HepG2 (cell line): Measurements from ENCODE around the gene STK10. TPM values are rescaled to one million over a fixed set of nuclear protein-coding genes. Genes with fewer than 3 reads are reported as not detected.
A peak's percentile ranks its signal among the peaks of the same experiment; 100 is the strongest.

Experiments used
- ATAC-seq: fragments of 200-7000 bp; cut with Tn5 transposase; 3 replicates; pipeline ENCODE4 v1.9.1; 2020; ENCODE audit warnings: mild to moderate bottlenecking, moderate library complexity
- BruUV-seq: library from RNA; stranded (reverse); fragments of 400-500 nt; replicated peaks from 2 replicates; lab custom pipeline; 2021; lab: Mats Ljungman, UMichigan
- CTCF ChIA-PET: fragments of 300-600 bp; formaldehyde crosslinking; extraction: SDS; loops from one replicate; lab custom pipeline; 2021; ENCODE audit warnings: low total read pairs, inconsistent platforms, low intra/inter-chr PET ratio; lab: Yijun Ruan, JAX
- POLR2A ChIA-PET: fragments of 350-600 bp; sonication (Branson Sonifier 250); formaldehyde crosslinking; loops from one replicate; lab custom pipeline; 2020; ENCODE audit warnings: antibody characterized with exemption, inconsistent platforms; lab: Yijun Ruan, JAX
- DNase-seq: peaks from one replicate; pipeline ENCODE4 v3.0.0-alpha.2; 2015; ENCODE audit warnings: low spot score
- FAIRE-seq: peaks from 3 replicates; lab custom pipeline; 2011; peaks lifted over from hg19 to GRCh38; lab: Jason Lieb, UNC
- H2AFZ ChIP-seq: one replicate; pipeline ENCODE4 v1.6.1; 2011; ENCODE audit warnings: low read length, inconsistent platforms
- H3K27ac ChIP-seq: fragments of 300-600 bp; 3 replicates; pipeline ENCODE4 v1.8.0; 2011; ENCODE audit warnings: mixed run types, mild to moderate bottlenecking, mixed read lengths, low read length, inconsistent platforms; ENCODE audit not compliant: insufficient read depth; ENCODE audit errors: extremely low read length
- H3K27me3 ChIP-seq, 2 experiments: fragments of 200-600 bp in 1 of 2; 2 replicates in 1 of 2; 3 replicates in 1 of 2; pipeline versions ENCODE4 v1.6.0 to v1.8.0; 2011; ENCODE audit warnings: low read length in 2 of 2, mild to moderate bottlenecking in 2 of 2, moderate library complexity in 2 of 2, inconsistent platforms in 1 of 2; ENCODE audit not compliant: insufficient read depth in 2 of 2, control insufficient read depth in 1 of 2
- H3K36me3 ChIP-seq, 2 experiments: fragments of 200-600 bp in 1 of 2; replicated peaks in 1 of 2; 2 replicates in 1 of 2; 3 replicates in 1 of 2; pipeline versions ENCODE4 v1.5.1 to v1.8.0; 2011; ENCODE audit warnings: low read length in 2 of 2, inconsistent platforms in 1 of 2; ENCODE audit not compliant: insufficient read depth in 2 of 2, control insufficient read depth in 1 of 2
- H3K4me1 ChIP-seq: 2 replicates; pipeline ENCODE4 v1.5.1; 2012; ENCODE audit warnings: low read length, inconsistent platforms; ENCODE audit not compliant: insufficient read depth
- H3K4me2 ChIP-seq: 2 replicates; pipeline ENCODE4 v1.6.0; 2011; ENCODE audit warnings: low read depth, low read length, inconsistent platforms
- H3K4me3 ChIP-seq, 3 experiments: fragments of 200-600 bp in 1 of 3; sonication (generic), shearing (Covaris generic) in 1 of 3; replicated peaks in 1 of 3; 2 replicates each; pipeline ENCODE4 v1.5.1; 2011 to 2016; ENCODE audit warnings: low read length in 3 of 3, inconsistent platforms in 2 of 3, low read depth in 2 of 3, mild to moderate bottlenecking in 2 of 3, control low read depth in 1 of 3, mixed read lengths in 1 of 3; ENCODE audit not compliant: insufficient read depth in 1 of 3
- H3K79me2 ChIP-seq: one replicate; pipeline ENCODE4 v1.6.1; 2011; ENCODE audit warnings: low read length, inconsistent platforms; ENCODE audit not compliant: insufficient read depth
- H3K9ac ChIP-seq: 2 replicates; pipeline ENCODE4 v1.6.0; 2011; ENCODE audit warnings: mild to moderate bottlenecking, low read depth, low read length, inconsistent platforms; ENCODE audit not compliant: insufficient read depth
- H3K9me3 ChIP-seq: 2 replicates; pipeline ENCODE4 v1.5.1; 2012; ENCODE audit warnings: mild to moderate bottlenecking, low read length
- H4K20me1 ChIP-seq: 2 replicates; pipeline ENCODE4 v1.6.0; 2011; ENCODE audit warnings: inconsistent platforms, mild to moderate bottlenecking, low read length, moderate library complexity; ENCODE audit not compliant: insufficient read depth
- CAMTA2 ChIP-seq: sonication (generic); formaldehyde crosslinking; IDR thresholded peaks from 2 replicates; pipeline ENCODE4 v1.4.0; 2020; ENCODE audit warnings: mild to moderate bottlenecking, missing genetic modification reagents, borderline replicate concordance
- CREM ChIP-seq, 2 experiments: sonication (generic) in 1 of 2; formaldehyde crosslinking in 1 of 2; IDR thresholded peaks; 2 replicates each; pipeline versions ENCODE4 v1.4.0 to v1.6.1; 2016 to 2020; ENCODE audit warnings: antibody characterized with exemption in 1 of 2, mild to moderate bottlenecking in 1 of 2, missing genetic modification reagents in 1 of 2
- HOXA7 ChIP-seq: sonication (generic); formaldehyde crosslinking; IDR thresholded peaks from 2 replicates; pipeline ENCODE4 v1.8.1; 2022; ENCODE audit warnings: mild to moderate bottlenecking, missing genetic modification reagents, moderate library complexity
- KLF16 ChIP-seq, 2 experiments: sonication (generic) in 1 of 2; formaldehyde crosslinking in 1 of 2; IDR thresholded peaks; 2 replicates each; pipeline versions ENCODE4 v1.6.1 to v1.8.0; 2016 to 2023; ENCODE audit warnings: missing genetic modification reagents in 2 of 2, missing compliant biosample characterization in 1 of 2
- MAX ChIP-seq: IDR thresholded peaks from 2 replicates; pipeline ENCODE4 v1.6.1; 2012; ENCODE audit warnings: inconsistent platforms
- NFYB ChIP-seq: sonication (generic); formaldehyde crosslinking; IDR thresholded peaks from 2 replicates; pipeline ENCODE4 v1.4.0; 2020; ENCODE audit warnings: missing genetic modification reagents
- SNAPC5 ChIP-seq: sonication (generic); formaldehyde crosslinking; IDR thresholded peaks from 2 replicates; pipeline ENCODE4 v1.8.1; 2023; ENCODE audit warnings: mild to moderate bottlenecking, missing genetic modification reagents, borderline replicate concordance
- SRSF1 ChIP-seq: fragments of 200-400 bp; formaldehyde crosslinking; optimal IDR thresholded peaks from 2 replicates; pipeline ENCODE3; 2017; ENCODE audit warnings: mild to moderate bottlenecking, low read depth, low read length, moderate library complexity
- ZNF17 ChIP-seq: sonication (generic); formaldehyde crosslinking; IDR thresholded peaks from 2 replicates; pipeline ENCODE4 v1.5.0; 2020; ENCODE audit warnings: mild to moderate bottlenecking, missing genetic modification reagents
- ZNF841 ChIP-seq: sonication (generic); formaldehyde crosslinking; IDR thresholded peaks from 2 replicates; pipeline ENCODE4 v1.8.1; 2023; ENCODE audit warnings: missing genetic modification reagents, borderline replicate concordance
- ZSCAN9 ChIP-seq: IDR thresholded peaks from 2 replicates; pipeline ENCODE4 v1.6.1; 2016; ENCODE audit warnings: borderline replicate concordance
- WGBS: methylation state at CpG from one replicate; pipeline ENCODE4 v1.1.6; 2017; ENCODE audit warnings: low lambda C conversion rate; 5-methylcytosine and 5-hydroxymethylcytosine counted together
- in situ Hi-C: cut with HindIII; loops from 2 replicates; pipeline ENCODE4 v1.10.0; 2017; ENCODE audit warnings: low pct_unique_long_range_greater_than_20kb; ENCODE audit not compliant: extremely low pct_ligation_motif_present
- intact Hi-C: fragments of 100-400 bp; cut with micrococcal nuclease; formaldehyde crosslinking; loops from one replicate; pipeline ENCODE4 v1.10.0; 2022; ENCODE audit not compliant: unreplicated experiment
- polyA plus RNA-seq, 8 experiments: library from polyadenylated mRNA; depleted of rRNA in 3 of 8; stranded (reverse) in 7 of 8; unstranded in 1 of 8; fragments of >200 nt; fragmentation: Illumina TruSeq in 4 of 8; extraction: Trizol in 4 of 8; gene quantifications; 2 replicates each; pipeline versions ENCODE4 v1.2.1 to v1.2.3, GENCODE V29; 2011 to 2016; ENCODE audit warnings: low read depth in 4 of 8, missing spikeins in 1 of 8, mixed read lengths in 1 of 8; ENCODE audit not compliant: insufficient read depth in 1 of 8
- total RNA-seq, 5 experiments: library from RNA; depleted of rRNA; stranded (reverse); fragments of >200 nt; fragmentation: Illumina TruSeq; extraction: Trizol; gene quantifications; 2 replicates each; pipeline ENCODE4 v1.2.3, GENCODE V29; 2016; ENCODE audit warnings: low read depth in 1 of 5
- TF ChIP-seq, protein P1 (sequence below): sonication (generic); formaldehyde crosslinking; IDR thresholded peaks from 2 replicates; pipeline ENCODE4 v1.4.0; 2020; ENCODE audit warnings: missing genetic modification reagents

Gene STK10
- total and polyA plus RNA-seq, 2 of the 13 experiments (the other 11 are each of a cell fraction or from before 2014, with no cell fraction given), result 7.0 to 7.2 TPM

DNA sequence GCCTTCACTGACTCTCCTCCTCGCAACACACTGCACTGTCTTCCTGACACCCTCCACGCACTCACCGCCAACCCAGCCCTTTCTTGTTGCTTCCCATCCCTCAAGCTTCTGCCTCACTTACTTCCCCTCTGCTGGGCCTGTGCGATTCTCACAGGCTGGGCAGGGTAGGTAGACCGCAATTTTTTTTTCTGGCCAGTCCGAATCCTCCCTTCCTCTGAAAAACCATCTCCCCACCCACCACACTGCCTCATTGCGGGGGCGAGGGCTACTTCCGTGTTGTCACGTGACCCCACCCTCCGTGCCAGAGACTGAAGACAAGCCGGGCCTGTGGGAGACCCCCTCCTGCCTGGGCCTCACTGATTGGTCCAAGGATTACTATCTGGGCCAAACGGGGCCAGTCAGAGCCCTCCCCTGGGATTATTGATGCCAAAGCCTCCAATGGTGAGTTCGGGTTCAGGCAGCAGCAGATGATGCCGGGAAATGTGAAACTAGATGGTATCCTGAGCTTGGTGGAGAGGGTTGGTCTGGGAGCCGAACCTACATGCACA is 73.1 kb downstream of the STK10 start:
- peaks cover 5 to 10% of the 10 kb centered on the region in 2 experiments; a peak in 4 of 5 replicates for H3K36me3 ChIP-seq
- H3K4me3 ChIP-seq, result no peak overlapping the region
- FAIRE-seq (no peak), ATAC-seq (no peak), DNase-seq (no peak)
- H3K27ac ChIP-seq, result no peak overlapping the region
- H3K4me1 ChIP-seq, result no peaks in the 10 kb centered on the region
- H2AFZ ChIP-seq, result no peak overlapping the region
- in situ Hi-C loops (loop anchor here (5.0 kb wide), 1 partner anchor 72 kb away; the partner anchor contains the start of gene STK10), intact Hi-C loops (no loop called here)
- no peaks in the 10 kb centered on the region for H3K79me2 ChIP-seq
- ChIA-PET POLR2A (no interaction called here), CTCF (no interaction called here)
- TF ChIP-seq SRSF1 (peak; percentile 40), ZSCAN9 (CRISPR knock-in tag) (no peak), NFYB (CRISPR knock-in tag) (no peak), CAMTA2 (CRISPR knock-in tag) (no peak)
- BruUV-seq, result no TSS peak
- H4K20me1 ChIP-seq, result no peaks in the 10 kb centered on the region
- no peak overlapping the region for H3K4me2 ChIP-seq
- no peaks in the 10 kb centered on the region for H3K9me3 ChIP-seq
- WGBS, result 97% methylated on average over 16 of the region's 16 CpGs
- no peak overlapping the region for H3K9ac ChIP-seq
- no peaks in the 10 kb centered on the region; a peak in 1 of 5 replicates for H3K27me3 ChIP-seq

DNA sequence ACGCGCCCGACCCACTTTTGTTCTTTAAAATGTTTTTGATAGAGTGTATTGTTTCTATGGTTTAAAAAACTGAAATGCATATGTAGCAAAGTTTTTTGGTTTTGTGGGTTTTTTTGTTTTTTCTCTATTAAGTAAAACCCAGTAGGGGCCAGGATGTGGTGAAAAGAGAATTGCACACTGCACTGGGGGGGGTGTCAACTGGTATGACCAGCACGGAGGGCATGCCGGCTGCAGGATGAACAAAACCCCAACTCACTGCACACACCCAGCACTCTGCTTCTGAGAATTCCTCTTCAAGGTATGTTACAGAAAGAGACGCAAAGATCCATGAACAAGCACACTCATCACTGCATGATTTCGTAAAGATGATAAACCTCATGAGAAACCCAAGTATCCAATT is 75.0 kb downstream of the STK10 start:
- Histone ChIP-seq H3K36me3 (peaks cover 5 to 10% of the 10 kb centered on the region in 2 experiments; a peak in 4 of 5 replicates), H3K27ac (no peak overlapping the region), H3K9me3 (no peaks in the 10 kb centered on the region), H2AFZ (no peak overlapping the region), H3K27me3 (no peaks in the 10 kb centered on the region; a peak in 1 of 5 replicates), H3K79me2 (no peaks in the 10 kb centered on the region), H3K4me2 (no peak overlapping the region), H3K4me1 (no peaks in the 10 kb centered on the region), H3K4me3 (no peak overlapping the region), H4K20me1 (no peaks in the 10 kb centered on the region), H3K9ac (no peak overlapping the region)
- CTCF ChIA-PET, result no interaction called here
- FAIRE-seq, result no peak
- no peak for TF ChIP-seq SNAPC5 (CRISPR knock-in tag)
- TF ChIP-seq ZNF841 (CRISPR knock-in tag), result no peak
- TF ChIP-seq ZNF17, result no peak
- no peak for TF ChIP-seq MAX
- TF ChIP-seq CREM (IDR thresholded peaks at IDR 0.05), result no peak
- no peak for TF ChIP-seq CREM (CRISPR knock-in tag; IDR thresholded peaks at IDR 0.05)
- TF ChIP-seq HOXA7, result no peak
- TF ChIP-seq KLF16 (CRISPR knock-in tag; IDR thresholded peaks at IDR 0.05), result no peak
- TF ChIP-seq, protein P1, sequence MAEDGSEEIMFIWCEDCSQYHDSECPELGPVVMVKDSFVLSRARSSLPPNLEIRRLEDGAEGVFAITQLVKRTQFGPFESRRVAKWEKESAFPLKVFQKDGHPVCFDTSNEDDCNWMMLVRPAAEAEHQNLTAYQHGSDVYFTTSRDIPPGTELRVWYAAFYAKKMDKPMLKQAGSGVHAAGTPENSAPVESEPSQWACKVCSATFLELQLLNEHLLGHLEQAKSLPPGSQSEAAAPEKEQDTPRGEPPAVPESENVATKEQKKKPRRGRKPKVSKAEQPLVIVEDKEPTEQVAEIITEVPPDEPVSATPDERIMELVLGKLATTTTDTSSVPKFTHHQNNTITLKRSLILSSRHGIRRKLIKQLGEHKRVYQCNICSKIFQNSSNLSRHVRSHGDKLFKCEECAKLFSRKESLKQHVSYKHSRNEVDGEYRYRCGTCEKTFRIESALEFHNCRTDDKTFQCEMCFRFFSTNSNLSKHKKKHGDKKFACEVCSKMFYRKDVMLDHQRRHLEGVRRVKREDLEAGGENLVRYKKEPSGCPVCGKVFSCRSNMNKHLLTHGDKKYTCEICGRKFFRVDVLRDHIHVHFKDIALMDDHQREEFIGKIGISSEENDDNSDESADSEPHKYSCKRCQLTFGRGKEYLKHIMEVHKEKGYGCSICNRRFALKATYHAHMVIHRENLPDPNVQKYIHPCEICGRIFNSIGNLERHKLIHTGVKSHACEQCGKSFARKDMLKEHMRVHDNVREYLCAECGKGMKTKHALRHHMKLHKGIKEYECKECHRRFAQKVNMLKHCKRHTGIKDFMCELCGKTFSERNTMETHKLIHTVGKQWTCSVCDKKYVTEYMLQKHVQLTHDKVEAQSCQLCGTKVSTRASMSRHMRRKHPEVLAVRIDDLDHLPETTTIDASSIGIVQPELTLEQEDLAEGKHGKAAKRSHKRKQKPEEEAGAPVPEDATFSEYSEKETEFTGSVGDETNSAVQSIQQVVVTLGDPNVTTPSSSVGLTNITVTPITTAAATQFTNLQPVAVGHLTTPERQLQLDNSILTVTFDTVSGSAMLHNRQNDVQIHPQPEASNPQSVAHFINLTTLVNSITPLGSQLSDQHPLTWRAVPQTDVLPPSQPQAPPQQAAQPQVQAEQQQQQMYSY (CRISPR knock-in tag), result no peak
- POLR2A ChIA-PET, result no interaction called here
- intact Hi-C loops, result no loop called here
- WGBS, result 99% methylated on average over 7 of the region's 7 CpGs
- DNase-seq, result no peak
- in situ Hi-C loops, result loop anchor here (5.0 kb wide), 1 partner anchor 74 kb away; the partner anchor contains the start of gene STK10
- no peak for ATAC-seq
- no TSS peak for BruUV-seq
